ENCODE results near the gene PLA2R1.
"Not testable (repeated sequence)": the region's sequence is repeated elsewhere in the genome, so short reads cannot be mapped to it uniquely, and the experiment has no call there.

PLA2R1 gene

DNA sequence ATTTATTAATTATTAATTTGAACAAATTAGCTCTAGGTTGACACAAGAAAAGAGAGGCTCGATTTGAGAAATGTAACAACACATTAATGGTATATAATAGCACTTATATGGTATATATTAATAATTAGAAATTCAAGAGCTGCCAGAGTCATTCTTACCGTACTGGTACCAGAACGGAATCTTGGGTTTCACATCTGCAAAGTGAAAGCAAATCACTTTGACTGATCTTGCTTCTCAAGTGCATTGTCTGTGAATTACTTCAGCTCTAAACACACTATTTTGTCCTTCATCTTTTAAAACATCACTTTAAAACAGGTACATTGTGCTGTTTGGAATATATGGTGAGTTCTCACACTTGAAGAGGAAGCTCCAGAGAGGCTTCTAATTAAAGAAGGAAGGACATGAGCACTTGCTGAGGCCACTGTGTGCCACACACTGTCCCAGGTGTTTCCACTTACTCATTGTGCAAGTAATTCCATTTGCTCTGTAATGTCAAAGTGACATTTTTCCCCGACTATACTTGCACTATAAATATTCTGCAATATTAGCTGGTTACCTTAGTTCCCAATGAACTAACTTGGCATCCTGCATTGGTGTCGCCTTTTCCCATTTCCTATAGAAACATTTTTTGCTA is 85.8 kb downstream of the PLA2R1 start:
- DNase-seq: no peak

DNA sequence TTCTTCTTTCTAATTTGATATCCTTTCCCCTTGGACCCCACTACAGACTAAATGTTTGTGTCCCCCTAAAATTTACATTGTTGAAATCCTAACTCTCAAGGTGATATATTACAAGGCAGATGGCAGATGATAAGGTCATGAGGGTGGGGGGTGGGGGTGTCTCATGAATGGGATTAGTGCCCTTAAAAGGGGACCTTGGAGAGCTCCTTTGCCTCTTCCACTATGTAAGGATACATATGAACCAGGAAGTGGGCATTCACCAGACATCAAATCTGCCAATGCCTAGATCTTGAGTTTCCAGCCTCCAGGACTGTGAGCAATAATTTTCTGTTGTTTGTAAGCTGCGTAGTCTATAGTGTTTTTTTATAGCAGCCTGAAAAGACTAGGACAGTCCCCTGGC is 89.1 kb downstream of the PLA2R1 start:
- no peak for DNase-seq

DNA sequence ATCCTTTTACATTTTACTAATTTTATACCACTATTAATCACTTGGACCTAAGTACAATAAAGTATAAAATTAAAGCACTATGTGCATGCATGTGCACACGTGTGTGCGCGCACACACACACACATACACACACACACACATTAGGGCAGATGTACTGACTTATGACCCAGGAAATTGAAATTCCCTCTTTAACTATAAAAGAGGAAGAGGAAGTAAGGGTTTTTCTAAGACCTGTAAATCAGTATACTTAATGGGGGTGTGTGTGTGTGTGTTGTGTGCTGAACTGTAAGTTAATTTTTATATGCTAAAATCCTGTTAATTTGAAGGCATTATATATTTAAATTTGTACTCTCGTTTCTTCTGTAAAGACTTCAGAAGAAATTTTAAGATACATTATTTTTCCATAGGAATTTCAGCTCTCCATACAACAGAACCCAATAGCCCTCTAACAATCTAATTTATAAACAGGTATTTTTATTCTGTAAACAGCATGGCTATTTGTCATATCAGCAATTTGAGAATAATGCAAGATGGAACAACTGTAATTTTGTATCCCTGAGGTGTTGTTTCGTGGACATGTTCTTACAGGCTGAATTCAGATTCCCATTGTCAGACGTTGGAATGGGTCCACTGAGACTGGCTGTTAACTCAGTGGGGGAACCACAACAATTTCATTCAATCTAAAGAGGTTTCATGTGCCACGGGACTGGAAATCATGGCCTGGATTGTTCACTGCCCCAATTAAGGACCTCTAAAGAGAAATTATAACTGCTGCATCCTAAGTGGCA is 90.9 kb downstream of the PLA2R1 start:
- peak; percentile 15 to 59 for DNase-seq

DNA sequence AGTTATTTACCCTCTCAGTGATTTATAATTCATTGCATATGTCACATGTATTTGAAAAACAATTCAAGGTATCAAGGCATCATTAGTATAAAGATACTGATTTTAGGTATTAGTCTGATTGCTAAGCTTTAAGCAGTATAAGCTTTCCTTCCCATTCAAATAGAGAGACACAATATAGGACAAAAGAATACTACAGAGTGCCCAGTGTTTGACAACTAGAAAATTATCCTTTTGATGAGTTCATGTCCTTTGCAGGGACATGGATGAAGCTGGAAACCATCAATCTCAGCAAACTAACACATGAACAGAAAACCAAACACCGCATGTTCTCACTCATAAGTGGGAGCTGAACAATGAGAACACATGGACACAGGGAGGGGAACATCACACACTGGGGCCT is 91.9 kb downstream of the PLA2R1 start:
- not testable (repeated sequence) for DNase-seq

DNA sequence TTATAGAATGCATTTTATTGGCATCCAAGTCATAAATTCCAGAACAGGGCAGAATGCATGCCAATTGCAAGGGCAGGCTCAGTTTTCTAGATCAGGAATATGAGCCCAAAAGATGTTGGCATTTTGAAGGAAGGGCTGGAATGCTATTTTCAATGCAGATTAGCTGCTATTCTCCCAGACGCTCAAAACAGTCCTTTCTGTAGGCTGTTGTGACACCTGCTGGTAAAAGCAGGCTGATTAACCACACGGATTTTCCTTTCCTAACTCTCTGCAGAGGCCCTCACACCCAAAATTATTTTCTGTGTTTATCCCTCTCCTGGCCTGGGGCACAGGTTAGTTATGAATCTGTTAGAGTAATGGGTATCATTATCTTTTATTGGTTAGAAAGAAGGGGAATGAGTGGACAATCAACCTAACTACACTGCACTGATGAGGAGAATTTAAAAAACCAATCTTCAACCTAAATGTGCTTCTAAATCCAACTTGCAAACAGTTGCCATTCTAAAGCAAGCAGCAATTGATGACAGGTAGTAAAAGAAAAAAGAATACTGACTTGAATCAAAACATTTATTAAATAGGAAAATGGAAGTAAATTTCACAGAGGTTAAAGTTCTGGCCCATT is 94.0 kb downstream of the PLA2R1 start:
- DNase-seq: peak; percentile 12 to 20

DNA sequence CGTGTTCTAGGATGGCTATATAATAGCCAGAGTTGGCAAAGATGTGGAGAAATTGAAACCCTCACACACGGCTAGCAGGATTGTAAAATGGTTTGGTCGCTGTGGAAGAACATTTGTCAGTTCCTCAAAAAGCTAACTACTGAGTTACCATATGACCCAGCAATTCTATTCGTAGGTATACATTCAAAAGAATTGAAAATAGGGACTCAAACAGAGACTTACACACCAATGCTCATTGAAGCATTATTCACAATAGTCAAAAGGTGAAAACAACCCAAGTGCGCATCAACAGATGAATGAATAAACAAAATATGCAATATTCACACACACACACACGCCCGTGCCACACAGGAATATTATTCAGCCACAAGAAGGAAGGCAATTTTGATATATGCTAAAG is 98.7 kb downstream of the PLA2R1 start:
- no peak for DNase-seq

DNA sequence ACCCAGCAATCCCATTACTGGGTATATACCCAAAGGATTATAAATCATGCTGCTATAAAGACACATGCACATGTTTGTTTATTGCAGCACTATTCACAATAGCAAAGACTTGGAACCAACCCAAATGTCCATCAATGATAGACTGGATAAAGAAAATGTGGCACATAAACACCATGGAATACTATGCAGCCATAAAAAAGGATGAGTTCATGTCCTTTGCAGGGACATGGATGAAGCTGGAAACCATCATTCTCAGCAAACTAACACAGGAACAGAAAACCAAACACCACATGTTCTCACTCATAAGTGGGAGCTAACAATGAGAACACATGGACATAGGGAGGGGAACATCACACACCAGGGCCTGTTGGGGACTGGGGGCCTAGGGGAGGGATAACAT is 99.9 kb downstream of the PLA2R1 start:
- not testable (repeated sequence) for DNase-seq

DNA sequence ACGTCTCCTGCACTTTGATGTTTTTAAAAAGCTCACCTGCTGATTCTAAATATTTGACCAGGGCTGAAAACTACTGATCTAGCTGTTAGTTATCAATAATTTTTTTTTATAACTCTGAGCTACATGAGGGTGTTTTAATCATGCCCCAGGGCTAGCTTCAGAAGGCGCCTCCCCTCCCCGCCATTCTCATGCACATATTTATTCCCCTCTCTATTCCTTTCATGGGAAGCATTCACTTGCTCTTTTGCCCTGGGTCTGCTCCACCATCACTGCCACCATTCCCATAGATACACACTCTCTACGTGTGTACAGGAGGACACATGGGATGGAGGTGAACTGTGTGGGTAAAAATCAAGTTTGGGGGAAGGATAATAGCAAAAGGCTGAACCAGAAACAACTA is 101.0 kb downstream of the PLA2R1 start:
- DNase-seq: no peak

DNA sequence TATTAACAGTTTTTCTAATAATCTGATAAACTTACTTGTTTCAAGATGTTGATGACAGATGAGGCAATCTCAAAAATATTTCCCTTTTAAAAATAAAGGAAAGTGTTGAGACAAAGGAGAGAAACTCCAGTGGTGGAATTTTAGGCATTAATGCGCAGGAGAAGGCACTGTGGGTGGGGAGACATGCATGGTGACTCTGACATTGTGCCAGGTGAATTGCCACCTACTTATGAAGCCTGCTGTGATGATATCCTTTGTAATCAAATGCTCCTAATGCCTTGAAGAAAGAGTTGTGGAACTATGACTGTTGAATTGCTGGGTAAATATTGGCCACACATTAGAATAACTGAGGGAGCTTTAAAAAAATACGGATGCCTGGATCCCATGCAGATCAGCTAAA is 101.4 kb downstream of the PLA2R1 start:
- DNase-seq: no peak

DNA sequence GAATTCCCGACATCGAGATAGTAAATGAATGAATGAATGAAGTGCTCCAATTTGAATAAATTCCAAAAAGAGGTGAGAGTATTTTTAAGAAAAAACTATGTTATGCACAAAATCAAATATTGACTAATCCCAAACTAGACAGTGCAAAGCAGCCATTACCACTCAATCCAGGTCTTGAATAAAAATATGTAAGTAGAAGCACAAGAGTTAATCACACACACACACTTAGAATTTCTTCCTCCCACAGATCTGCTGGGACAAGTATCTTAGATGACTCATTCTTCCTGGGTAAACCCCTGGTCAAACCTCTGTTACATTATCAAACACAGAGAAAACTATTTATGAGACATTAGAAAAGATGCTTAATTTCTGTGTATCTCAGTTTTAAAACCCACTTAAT is 102.0 kb downstream of the PLA2R1 start:
- peak in 1 of 2 experiments; percentile 8 for DNase-seq

DNA sequence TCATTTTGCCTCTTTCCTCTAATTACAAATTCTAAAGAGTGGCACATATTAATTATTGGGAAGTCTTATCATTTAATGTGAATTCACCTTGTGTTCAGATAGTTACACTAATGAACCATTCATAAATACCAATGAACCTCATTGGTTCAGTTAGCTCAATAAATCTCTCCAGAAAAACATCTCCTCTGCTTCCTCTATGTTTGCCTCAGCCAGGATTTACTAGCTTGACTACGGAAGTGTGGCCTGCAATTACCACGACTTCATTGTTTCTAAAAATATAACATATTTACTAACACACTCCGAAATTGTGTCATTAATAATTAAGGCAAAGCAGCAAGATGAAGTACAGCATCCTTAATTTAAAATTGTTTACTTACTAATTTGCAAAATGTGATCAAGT is 103.3 kb downstream of the PLA2R1 start:
- DNase-seq: no peak

DNA sequence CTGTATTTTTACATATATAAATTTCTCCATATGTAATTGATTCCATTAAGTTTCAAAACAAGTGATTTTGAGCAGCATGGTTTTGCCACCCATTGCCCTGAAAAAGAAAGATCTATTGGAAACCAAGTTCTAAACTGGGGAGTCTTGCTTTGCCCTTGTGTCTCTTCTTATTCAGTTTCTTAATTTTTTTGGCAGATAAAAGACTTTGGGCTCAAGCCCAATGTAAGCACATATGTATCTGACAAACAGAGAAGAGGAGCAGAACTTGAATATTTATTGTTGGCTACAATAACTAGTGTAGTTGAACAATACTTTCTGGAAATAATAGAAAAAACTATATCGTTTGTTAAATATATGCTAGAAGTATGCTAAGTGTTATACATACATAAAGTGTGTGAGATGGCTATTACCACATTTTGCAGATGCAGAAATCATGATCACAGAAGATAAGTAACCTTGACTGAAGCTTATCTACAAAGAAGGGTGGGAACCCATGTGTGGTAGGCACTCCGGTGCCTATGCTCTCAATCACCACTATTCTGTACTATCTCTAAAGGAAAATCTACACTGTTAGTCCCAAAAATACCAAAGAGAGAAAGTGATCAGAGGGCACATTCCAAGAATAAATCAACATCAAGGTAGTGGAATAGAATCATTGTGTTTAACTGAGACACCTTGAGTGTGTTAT is 109.1 kb downstream of the PLA2R1 start:
- no peak for DNase-seq

DNA sequence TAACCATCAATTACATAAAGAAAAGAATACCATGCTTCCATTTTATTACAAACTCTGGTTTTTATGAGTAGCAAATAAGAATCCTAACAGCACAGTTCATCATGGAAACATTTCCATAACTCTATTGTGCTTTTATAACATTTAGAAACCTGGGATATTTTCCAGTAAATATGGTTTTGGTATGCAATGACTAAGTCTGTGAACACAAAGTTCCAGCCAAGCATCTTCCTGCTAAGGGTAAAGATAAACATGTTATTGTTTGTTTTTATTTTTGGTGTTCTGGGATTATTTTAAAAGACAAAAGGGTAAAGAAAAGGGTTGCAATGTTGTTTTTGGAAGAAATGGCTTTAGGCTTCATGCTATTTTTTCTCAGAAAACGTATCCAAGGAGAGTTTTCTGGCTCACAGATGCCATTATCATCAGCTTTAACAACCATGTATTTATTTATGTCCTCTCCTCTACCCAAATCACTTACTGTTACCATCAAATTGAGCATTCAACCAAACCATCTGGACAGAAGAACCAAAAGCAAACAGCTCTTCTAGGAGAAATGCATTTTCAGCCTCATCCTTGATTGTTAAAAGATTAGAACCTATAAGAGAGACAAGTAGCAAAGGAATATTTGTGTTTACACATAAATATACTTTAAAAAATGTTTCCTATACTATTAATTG is 116.0 kb downstream of the PLA2R1 start:
- DNase-seq: no peak

DNA sequence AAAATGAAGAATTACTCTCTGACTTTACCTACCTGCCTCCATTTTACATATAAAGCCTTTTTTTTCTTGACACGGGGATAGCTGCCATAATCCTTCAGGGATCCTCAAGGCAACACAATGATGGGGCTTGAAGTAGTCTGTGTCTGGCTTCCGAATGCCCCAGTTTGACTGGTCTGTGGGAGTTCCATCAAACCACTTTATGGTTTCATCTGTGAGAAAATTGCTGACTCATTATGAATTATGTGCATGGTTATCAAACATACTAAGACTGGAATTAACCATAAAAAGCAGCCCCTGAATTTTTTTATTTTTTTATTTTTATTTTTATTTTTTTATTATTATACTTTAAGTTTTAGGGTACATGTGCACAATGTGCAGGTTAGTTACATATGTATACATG is 117.5 kb downstream of the PLA2R1 start:
- no peak for DNase-seq

DNA sequence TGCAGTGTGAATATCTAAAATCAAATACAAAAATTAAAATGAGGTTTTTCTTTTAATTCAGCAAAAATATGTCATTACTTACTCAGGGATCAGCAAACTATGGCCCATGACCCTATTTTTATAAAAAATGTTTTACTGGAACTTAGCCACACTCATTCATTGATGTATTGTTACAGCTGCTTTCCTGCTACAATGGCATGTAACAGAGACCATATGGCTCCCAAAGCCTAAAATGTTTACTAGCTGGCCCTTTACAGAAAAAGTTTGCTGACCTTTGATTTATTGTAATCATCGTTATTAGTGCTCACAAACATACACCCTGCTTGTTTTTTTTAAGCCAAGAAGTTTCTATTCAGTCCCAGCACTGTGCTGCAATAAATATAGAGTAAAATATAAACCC is 120.3 kb downstream of the PLA2R1 start:
- no peak for DNase-seq

DNA sequence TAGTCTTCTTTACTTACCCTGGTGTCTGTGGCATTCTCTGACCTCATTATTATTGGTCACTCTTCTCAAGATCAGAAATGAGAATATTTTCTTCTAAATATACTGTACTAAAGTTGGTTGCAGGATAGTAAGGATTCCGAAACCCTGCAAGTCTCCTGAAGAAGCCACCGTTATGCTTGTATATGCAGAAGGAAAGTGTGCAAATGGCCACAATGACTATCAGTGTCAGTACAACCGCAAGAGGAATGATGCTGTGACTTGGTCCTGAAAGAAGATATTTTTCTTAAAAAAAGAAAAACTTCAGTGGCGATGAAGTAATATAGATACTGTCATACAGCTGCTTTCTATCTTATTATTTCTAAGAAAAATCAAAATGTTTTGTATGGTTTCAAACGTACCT is 120.7 kb downstream of the PLA2R1 start:
- DNase-seq: no peak

DNA sequence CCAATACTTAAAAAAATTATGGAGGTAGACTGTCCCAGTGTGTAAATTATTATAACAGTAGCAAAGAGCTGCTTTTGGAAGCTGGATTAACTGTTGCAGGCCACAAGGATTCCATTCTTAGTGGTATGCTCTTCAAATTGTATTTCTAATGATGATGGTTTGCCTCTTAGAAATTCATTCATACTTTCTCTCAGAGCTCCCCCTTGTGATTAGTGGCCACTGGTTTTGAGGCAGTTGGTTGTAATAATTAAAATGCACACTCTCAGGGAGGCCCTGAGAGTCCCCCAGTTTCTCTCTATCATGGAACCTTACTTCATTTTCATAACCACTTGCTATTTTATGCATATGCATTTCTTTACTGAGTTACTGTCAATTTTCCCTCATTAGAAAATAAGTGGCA is 122.5 kb downstream of the PLA2R1 start:
- DNase-seq: peak; percentile 66

DNA sequence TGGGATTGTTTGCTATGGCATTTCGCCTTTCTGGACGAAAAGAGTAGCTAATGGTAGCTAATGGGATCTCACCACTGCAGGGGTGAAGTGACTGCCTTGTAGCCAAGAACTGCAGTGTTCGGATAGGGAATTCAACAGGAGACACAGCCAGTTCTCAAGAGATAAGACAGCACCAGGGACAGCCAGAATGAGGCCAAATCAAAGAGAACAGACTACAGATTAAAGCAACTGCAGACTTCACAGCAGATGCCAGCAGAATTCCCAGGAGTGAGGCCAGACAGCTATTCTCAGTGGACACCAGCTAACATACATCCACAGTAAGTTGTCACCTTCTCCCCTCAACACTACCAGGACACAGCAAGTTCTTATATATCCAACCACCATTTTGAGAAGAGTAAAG is 124.0 kb downstream of the PLA2R1 start:
- no peak for DNase-seq

DNA sequence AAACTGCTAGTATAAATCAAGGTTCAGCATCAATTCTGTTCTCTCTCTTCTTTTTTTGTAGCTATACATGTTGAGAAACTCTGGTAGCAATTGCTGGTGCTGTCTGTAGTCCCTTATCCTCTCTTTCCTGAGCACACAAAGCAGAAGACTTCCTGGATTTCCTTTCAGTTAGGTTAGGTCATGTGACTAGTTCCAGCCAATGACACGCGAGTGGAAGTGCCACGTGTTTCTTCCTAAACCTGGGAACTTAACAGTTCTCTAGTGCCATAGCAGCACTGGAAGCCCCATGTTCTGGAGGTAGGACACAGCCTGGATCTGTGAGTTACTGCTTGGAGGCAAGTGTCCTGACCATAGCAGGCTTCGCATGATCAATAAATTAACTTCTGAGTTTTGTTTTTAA is 125.9 kb downstream of the PLA2R1 start:
- no peak for DNase-seq

DNA sequence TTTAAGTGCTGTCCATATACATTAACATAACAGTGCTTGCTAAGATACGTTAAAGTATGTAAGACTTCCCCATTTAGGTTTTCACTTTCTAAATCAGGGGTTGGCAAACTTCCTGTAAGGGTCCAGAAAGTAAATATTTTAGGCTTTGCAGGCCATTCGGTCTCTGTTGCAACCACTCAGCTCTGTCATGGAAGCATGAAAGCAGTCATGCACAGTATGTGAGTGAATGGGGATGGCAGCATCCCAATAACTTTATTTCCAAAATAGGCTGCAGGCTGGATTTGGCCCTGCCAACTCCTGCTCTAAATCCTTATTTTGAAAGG is 128.7 kb downstream of the PLA2R1 start:
- peak; percentile 80 to 91 for DNase-seq

DNA sequence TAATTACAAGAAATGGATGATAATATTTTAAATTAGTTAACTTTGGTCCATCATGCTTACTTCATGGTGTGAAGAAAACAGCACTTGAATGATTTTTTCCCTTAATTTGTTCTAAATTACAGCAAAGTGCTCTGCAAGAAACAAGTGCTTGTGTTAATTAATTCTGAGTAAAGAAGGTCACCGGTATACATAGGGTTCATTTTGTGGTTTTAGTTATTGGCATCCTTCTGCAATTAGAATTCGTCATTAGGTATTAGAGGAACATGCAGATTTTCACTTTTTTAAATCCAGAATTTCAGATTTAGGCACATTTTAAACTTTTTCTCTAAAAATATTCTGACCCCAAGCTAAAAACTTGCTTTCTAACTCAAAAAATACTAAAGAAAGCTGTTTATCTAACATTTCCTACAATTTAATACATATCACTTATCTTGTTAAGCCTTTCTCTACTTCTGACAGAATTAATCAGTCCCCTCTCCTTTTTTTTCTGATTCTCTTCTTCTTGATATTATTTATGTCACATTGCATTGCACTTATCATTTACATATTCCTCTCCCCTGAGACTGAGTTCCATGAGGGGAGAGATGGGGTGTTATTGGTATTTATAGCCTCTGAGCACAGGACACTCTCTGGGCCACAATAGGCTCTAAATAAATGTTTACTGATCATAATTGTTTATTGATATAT is 129.2 kb downstream of the PLA2R1 start:
- DNase-seq: peak in 1 of 2 experiments; percentile 41

DNA sequence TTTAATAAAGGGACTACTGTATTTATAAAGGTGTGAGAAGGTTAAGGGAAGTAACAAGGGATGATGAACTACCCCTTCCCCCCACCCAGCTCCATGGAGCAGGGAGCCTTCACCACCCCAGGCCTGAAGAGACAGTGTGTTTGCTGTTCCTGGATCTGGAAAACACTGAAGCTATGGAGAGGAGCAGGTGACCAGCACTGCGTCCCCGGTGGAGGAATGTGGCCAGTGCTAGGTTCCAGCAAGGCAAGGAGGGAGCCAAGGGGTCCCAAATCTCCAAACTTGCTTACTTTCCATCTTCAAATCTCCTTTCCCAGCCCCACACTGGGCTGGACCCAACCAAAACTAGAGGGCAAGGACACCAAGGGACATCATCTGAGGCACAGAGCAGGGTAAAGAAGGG is 135.7 kb downstream of the PLA2R1 start:
- no peak for DNase-seq

DNA sequence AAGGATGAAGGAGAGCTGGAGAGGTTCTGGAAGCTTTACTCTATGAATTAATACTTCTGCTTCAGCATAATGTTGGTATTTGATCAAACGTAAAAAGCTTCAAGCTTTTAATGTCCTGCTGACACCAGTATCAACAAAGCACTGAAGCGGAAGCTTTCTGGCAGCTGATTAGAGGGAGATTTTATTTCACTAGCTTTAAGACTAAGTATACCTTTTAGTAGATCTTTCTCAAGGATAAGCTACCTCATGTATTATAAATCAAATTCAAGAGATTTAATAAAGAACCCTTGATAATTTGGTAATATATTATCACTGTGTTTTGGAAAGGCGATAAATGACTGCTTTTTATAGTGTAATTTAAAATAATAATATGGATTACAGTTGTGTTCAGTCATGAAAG is 136.4 kb downstream of the PLA2R1 start:
- no peak for DNase-seq
